GM12892 (cell line): Measurements from ENCODE around the gene VPS72.

Experiments used
- DNase-seq: peaks from one replicate; pipeline ENCODE4 v3.0.0; 2011; ENCODE audit not compliant: insufficient read length
- FAIRE-seq: peaks from 2 replicates; lab custom pipeline; 2011; peaks lifted over from hg19 to GRCh38; lab: Jason Lieb, UNC
- POLR2A ChIP-seq: IDR thresholded peaks from 2 replicates; pipeline ENCODE4 v1.6.1; 2011; ENCODE audit warnings: low read depth, low read length, control low read depth
- POLR2AphosphoS5 ChIP-seq: IDR thresholded peaks from 2 replicates; pipeline ENCODE4 v1.6.1; 2011; ENCODE audit warnings: low read depth, low read length, control low read depth
- TAF1 ChIP-seq: IDR thresholded peaks from 2 replicates; pipeline ENCODE4 v1.6.1; 2011; ENCODE audit warnings: low read depth, mild to moderate bottlenecking, control low read depth, low read length, borderline replicate concordance

VPS72 gene

GRCh38 chr1:151175041-151175741 lies 14.8 kb downstream of the VPS72 start:
- TF ChIP-seq POLR2AphosphoS5, result no peak
- TF ChIP-seq TAF1, result no peak
- no peak for TF ChIP-seq POLR2A
- DNase-seq, result no peak
- FAIRE-seq, result no peak

- TF ChIP-seq TAF1 (no peak), POLR2AphosphoS5 (peak; percentile 36)
- no peak for DNase-seq
- no peak for FAIRE-seq
These were observed 18.8 kb downstream of the VPS72 start for GRCh38 chr1:151171190-151171589.

- no peak for FAIRE-seq
- TF ChIP-seq POLR2A, result no peak
- no peak for TF ChIP-seq TAF1
- DNase-seq, result no peak
These were observed 22.9 kb downstream of the VPS72 start for GRCh38 chr1:151167116-151167515.

- no peak for TF ChIP-seq POLR2A
- TF ChIP-seq POLR2AphosphoS5, result no peak
- TF ChIP-seq TAF1, result no peak
- DNase-seq (no peak), FAIRE-seq (no peak)
These were observed 23.5 kb downstream of the VPS72 start for GRCh38 chr1:151166505-151166956.

- peak; percentile 85 for DNase-seq
- peak; percentile 98 for FAIRE-seq
These were observed 24.1 kb downstream of the VPS72 start, which contains the start of the genes LYSMD1 and SCNM1 for GRCh38 chr1:151165738-151166504. LYSMD1 (minus strand) TSS chr1:151165902; CDS start chr1:151165258, 644 bp downstream. SCNM1 (plus strand) TSS chr1:151166144; CDS start chr1:151166153, 9 bp downstream.

GRCh38 chr1:151165281-151165737 lies 24.7 kb downstream of the VPS72 start:
- TF ChIP-seq TAF1 (no peak), POLR2A (no peak)
- FAIRE-seq (peak; percentile 27), DNase-seq (no peak)

More at GRCh38 chr1:151165738-151166504, 24.1 kb downstream of the VPS72 start, which contains the start of the genes LYSMD1 and SCNM1:
- peak; percentile 93 for TF ChIP-seq POLR2A
- peak; percentile 80; the same call in 1 of the 2 replicates for TF ChIP-seq TAF1
- peak; percentile 91 for TF ChIP-seq POLR2AphosphoS5

GRCh38 chr1:151164732-151165280 lies 25.2 kb downstream of the VPS72 start:
- DNase-seq (no peak), FAIRE-seq (no peak)
- TF ChIP-seq TAF1 (no peak), POLR2A (no peak), POLR2AphosphoS5 (no peak)

GRCh38 chr1:151159373-151159772 lies 30.6 kb downstream of the VPS72 start:
- no peak for DNase-seq
- no peak for FAIRE-seq
- TF ChIP-seq POLR2AphosphoS5, result no peak
- no peak for TF ChIP-seq POLR2A
- no peak for TF ChIP-seq TAF1

GRCh38 chr1:151158751-151159251 lies 31.2 kb downstream of the VPS72 start:
- FAIRE-seq (no peak), DNase-seq (no peak)
- TF ChIP-seq POLR2A (no peak), POLR2AphosphoS5 (no peak), TAF1 (no peak)

- DNase-seq (no peak), FAIRE-seq (no peak)
- TF ChIP-seq POLR2AphosphoS5 (no peak), POLR2A (no peak), TAF1 (no peak)
These were observed 31.7 kb downstream of the VPS72 start for GRCh38 chr1:151158326-151158725.

- FAIRE-seq, result no peak
- no peak for TF ChIP-seq TAF1
- 0 out of 2 replicates have a peak, but pooled peaks have one; percentile 34 for TF ChIP-seq POLR2AphosphoS5
- no peak for DNase-seq
These were observed 32.9 kb downstream of the VPS72 start for GRCh38 chr1:151157067-151157531.
